ENCODE measurements around the gene KRT15. TPM values are rescaled to one million over a fixed set of nuclear protein-coding genes. Genes with fewer than 3 reads are reported as not detected.

KRT15 gene
- total and polyA plus RNA-seq, 2 of the 4 experiments (the other 2 are of a cell fraction): 2.9 to 5.3 TPM

GRCh38 chr17:41523225-41523593 is 4.5 kb upstream of the KRT15 start:
- dilution Hi-C loops (cut with HindIII; ENCODE audit: low sequenced_read_pairs, unreplicated experiment) (no loop called here), intact Hi-C loops (cut with micrococcal nuclease) (no loop called here), in situ Hi-C loops (cut with MboI; ENCODE audit: low sequenced_read_pairs) (no loop called here)
- H2BK20ac ChIP-seq (ENCODE audit: low read depth, low read length): peak overlapping the region; percentile 98
- H4K8ac ChIP-seq (ENCODE audit: low read depth in 2 of 2, low read length in 2 of 2): peak overlapping the region; percentile 46 to 88; a peak in 3 of 4 replicates
- no peak overlapping the region for H3K9ac ChIP-seq (ENCODE audit: low read depth, low read length)
- peak overlapping the region; percentile 63; the same call in 1 of the 2 replicates for H3K18ac ChIP-seq (ENCODE audit: low read depth, low read length)
- no peaks in the 10 kb centered on the region for H3K36me3 ChIP-seq (ENCODE audit: control insufficient read depth, insufficient read depth, low read length)
- peak overlapping the region; percentile 6; the same call in 1 of the 2 replicates for H3K23ac ChIP-seq (ENCODE audit: low read depth, low read length)
- TF ChIP-seq MAZ (IDR thresholded peaks at IDR 0.05; ENCODE audit: borderline replicate concordance, low read depth, low read length) (no peak), RAD21 (IDR thresholded peaks at IDR 0.05; ENCODE audit: low read length) (no peak), SMC3 (IDR thresholded peaks at IDR 0.05; ENCODE audit: low read depth, low read length) (no peak), CTCF (conservative IDR thresholded peaks at IDR 0.05; ENCODE audit: low read depth, low read length) (no peak), MAFK (IDR thresholded peaks at IDR 0.05; ENCODE audit: low read depth, low read length) (no peak), MXI1 (IDR thresholded peaks at IDR 0.05; ENCODE audit: borderline replicate concordance, low read depth, low read length) (no peak), NFE2L2 (IDR thresholded peaks at IDR 0.05; ENCODE audit: low read depth, low read length) (no peak), CEBPB (IDR thresholded peaks at IDR 0.05; ENCODE audit: low read depth, low read length) (no peak), RCOR1 (IDR thresholded peaks at IDR 0.05; ENCODE audit: insufficient replicate concordance, low read length) (no peak), FOS (IDR thresholded peaks at IDR 0.05; ENCODE audit: low read depth, low read length) (no peak), RFX5 (IDR thresholded peaks at IDR 0.05; ENCODE audit: low read depth, low read length) (no peak)
- ATAC-seq (ENCODE audit: low read depth) (no peak), DNase-seq (no peak)
- ChIA-PET CTCF (no interaction called here), POLR2A (ENCODE audit: unreplicated experiment) (no interaction called here)
- H3K14ac ChIP-seq (replicated peaks; ENCODE audit: low read depth, low read length): peak overlapping the region; percentile 2; the same call in 1 of the 2 replicates
- H2AFZ ChIP-seq (replicated peaks; ENCODE audit: low read length, poor library complexity): peak overlapping the region; percentile 64
- H3K9me1 ChIP-seq (ENCODE audit: insufficient read depth, low read length): peaks cover 8% of the 10 kb centered on the region; the same call in 1 of the 2 replicates
- H3K4me2 ChIP-seq (ENCODE audit: low read depth, low read length): no peak overlapping the region
- no peak overlapping the region for H2BK5ac ChIP-seq (ENCODE audit: low read depth, low read length, poor library complexity, severe bottlenecking)
- peak overlapping the region; percentile 100; the same call in 2 of the 3 replicates for H2BK15ac ChIP-seq (ENCODE audit: low read depth, low read length)
- peaks cover 2% of the 10 kb centered on the region; the same call in 1 of the 2 replicates for H3K27me3 ChIP-seq (ENCODE audit: control insufficient read depth, insufficient read depth, low read length)
- H3K56ac ChIP-seq (ENCODE audit: extremely low read depth, insufficient read depth, low read length): no peak overlapping the region
- peak overlapping the region; percentile 40; the same call in 1 of the 2 replicates for H2AK5ac ChIP-seq (ENCODE audit: low read depth, low read length)
- peak overlapping the region; percentile 93 for H3K4ac ChIP-seq (ENCODE audit: low read depth, low read length)
- H3K27ac ChIP-seq (ENCODE audit: insufficient read depth, low read length): no peak overlapping the region
- H2BK120ac ChIP-seq (ENCODE audit: low read depth, low read length): peak overlapping the region; percentile 96
- no TSS peak for BruUV-seq (replicated peaks)
- no peaks in the 10 kb centered on the region for H4K20me1 ChIP-seq (ENCODE audit: insufficient read depth, low read length)
- H3K9me3 ChIP-seq (ENCODE audit: control insufficient read depth, insufficient read depth, low read length): no peaks in the 10 kb centered on the region
- no peak overlapping the region for H4K5ac ChIP-seq (ENCODE audit: low read depth, low read length)
- WGBS, 2 experiments (ENCODE audit: extremely low coverage in 2 of 2, insufficient read length in 1 of 2): no CpG with 5 or more reads among the region's 4 CpGs
- no peak overlapping the region for H3K4me3 ChIP-seq (ENCODE audit: insufficient read depth, low read depth, low read length)
- peak overlapping the region; percentile 53; the same call in 1 of the 2 replicates for H4K91ac ChIP-seq (ENCODE audit: insufficient read depth, low read depth, low read length)
- peaks cover 27% of the 10 kb centered on the region for H3K4me1 ChIP-seq (ENCODE audit: control insufficient read depth, insufficient read depth, low read length)
- peak overlapping the region; percentile 35 for H2AK9ac ChIP-seq (replicated peaks; ENCODE audit: low read depth, low read length, poor library complexity)
- H3K79me1 ChIP-seq (ENCODE audit: low read depth in 1 of 2, low read length in 2 of 2): peaks cover 0 to 4% of the 10 kb centered on the region in 2 experiments; a peak in 1 of 4 replicates
